Measurements from ENCODE around the gene TNFSF10.

Gene TNFSF10

GRCh38 chr3:172516318-172517214 is 6.7 kb downstream of the TNFSF10 start:
- DNase-seq: no peak

GRCh38 chr3:172515130-172515918 is 7.9 kb downstream of the TNFSF10 start:
- DNase-seq: no peak

- DNase-seq: no peak
Observed at GRCh38 chr3:172514678-172515077, 8.6 kb downstream of the TNFSF10 start.

- no peak for DNase-seq
Observed at GRCh38 chr3:172513488-172513887, 9.7 kb downstream of the TNFSF10 start.

- peak; percentile 97 to 99 for DNase-seq
Observed at GRCh38 chr3:172511783-172512762, 11.2 kb downstream of the TNFSF10 start.

GRCh38 chr3:172506094-172506493 is 17.1 kb downstream of the TNFSF10 start:
- no peak for DNase-seq

GRCh38 chr3:172501540-172501939 is 21.7 kb downstream of the TNFSF10 start:
- no peak for DNase-seq

DNA sequence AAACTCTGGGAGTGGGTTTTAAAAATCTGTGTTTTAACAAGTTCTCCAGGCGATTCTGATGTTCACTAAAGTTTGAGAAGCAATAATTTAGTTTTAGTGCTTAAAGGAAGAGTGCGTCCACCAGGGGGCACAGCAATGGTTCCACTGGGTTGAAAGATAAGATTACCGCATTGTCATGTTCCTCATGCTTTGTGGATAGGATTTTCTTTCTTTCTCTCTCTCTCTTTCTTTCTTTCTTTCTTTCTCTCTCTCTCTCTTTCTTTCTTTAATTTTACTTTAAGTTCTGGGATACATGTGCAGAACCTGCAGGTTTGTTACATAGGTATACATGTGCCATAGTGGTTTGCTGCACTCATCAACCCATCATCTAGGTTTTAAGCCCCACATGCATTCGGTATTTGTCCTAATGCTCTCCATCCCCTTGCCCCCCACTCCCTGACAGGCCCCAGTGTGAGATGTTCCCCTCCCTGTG is 33.0 kb downstream of the TNFSF10 start:
- peak; percentile 84 to 86 for DNase-seq

GRCh38 chr3:172478116-172478515 is 45.1 kb downstream of the TNFSF10 start:
- no peak for DNase-seq

DNA sequence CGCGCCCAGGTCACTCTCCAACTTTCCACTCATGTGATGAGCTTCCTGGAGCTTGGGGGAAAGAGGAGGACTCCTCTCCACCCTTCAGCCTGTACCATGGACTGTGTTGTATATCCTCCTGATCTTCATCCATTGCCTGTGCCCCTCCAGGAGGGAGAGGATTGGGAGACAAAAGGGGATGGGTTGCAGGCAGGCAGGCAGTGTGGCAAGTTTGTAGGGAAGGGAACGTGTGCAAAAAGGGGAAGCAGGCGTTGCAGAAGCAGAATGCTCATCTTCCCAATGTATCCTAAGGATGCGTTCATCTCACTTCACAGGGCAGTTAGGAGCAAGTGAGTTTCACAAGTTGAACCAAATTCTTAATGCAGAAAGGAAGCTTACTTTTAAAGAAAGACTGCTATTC is 46.9 kb downstream of the TNFSF10 start:
- peak; percentile 63 to 68 for DNase-seq

GRCh38 chr3:172475703-172476102 is 47.5 kb downstream of the TNFSF10 start:
- DNase-seq: no peak

DNA sequence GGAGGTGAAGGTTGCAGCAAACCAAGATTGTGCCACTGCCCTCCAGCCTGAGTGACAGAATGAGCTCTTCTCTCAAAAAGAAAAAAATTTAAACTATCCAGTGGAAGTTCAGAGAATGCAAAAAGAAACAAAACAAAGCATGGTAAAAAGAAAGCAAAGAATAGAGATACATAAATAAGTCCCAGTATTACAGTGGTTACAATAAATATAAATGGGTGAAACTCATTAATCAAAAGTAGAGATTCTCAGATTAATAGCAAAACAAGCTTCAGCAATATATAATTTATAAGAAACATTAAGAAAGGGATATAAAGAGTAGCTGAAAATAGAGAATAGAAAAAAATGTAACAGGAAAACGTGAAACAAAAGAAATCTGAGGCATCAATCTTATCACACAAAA is 51.3 kb downstream of the TNFSF10 start:
- DNase-seq: no peak

DNA sequence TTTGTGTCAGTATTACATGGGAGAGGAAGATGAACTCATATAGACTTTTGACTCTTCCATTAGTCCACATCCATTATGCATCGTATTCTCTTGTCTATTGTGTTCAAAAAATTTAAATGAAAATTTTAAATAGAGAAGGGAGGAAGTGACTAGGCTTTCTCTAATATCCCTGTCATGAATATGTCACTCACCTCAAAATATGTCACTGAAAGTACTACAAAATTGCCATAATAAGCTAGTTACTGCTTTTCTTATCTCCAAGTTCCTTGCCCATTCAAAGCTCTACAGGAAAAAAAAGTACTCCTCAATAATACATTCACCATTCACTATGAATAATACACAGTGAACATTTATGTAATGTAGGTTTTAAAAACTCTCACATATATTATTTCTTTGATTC is 52.6 kb downstream of the TNFSF10 start:
- DNase-seq: no peak

GRCh38 chr3:172467170-172467824 is 55.9 kb downstream of the TNFSF10 start:
- no peak for DNase-seq

GRCh38 chr3:172466553-172467130 is 56.6 kb downstream of the TNFSF10 start:
- DNase-seq: no peak

- no peak for DNase-seq
Observed at GRCh38 chr3:172465281-172465680, 57.9 kb downstream of the TNFSF10 start.

- DNase-seq: no peak
Observed at GRCh38 chr3:172464306-172464705, 58.9 kb downstream of the TNFSF10 start.

GRCh38 chr3:172461530-172462138 is 61.6 kb downstream of the TNFSF10 start:
- peak; percentile 67 to 70 for DNase-seq

GRCh38 chr3:172456404-172456803 is 66.8 kb downstream of the TNFSF10 start:
- no peak for DNase-seq

Measured in AML-193 (cell line).